SK-MEL-5 (cell line): ENCODE data around the gene TRIM71. TPM values are rescaled to one million over a fixed set of nuclear protein-coding genes. Genes with fewer than 3 reads are reported as not detected.

Experiments used
- DNase-seq: peaks from one replicate; pipeline ENCODE4 v3.0.0-alpha.2; 2016; ENCODE audit warnings: low read depth, low spot score
- in situ Hi-C: cut with HindIII; loops from 2 replicates; pipeline ENCODE4 v1.10.0; 2016; ENCODE audit warnings: low sequenced_read_pairs, high pct_unique_total_duplicates, low pct_unique_long_range_greater_than_20kb
- total RNA-seq: library from RNA; depleted of rRNA; stranded (reverse); fragments of >200 nt; shearing (Covaris generic); gene quantifications from 2 replicates; pipeline ENCODE4 v1.2.3, GENCODE V29; 2014

Gene TRIM71
- total RNA-seq, 1 experiment from 2014 or later: 0.03 TPM

GRCh38 chr3:32872487-32873382 lies 54.9 kb downstream of the TRIM71 start:
- in situ Hi-C loops: no loop called here
- no peak for DNase-seq

GRCh38 chr3:32873531-32874130 lies 55.8 kb downstream of the TRIM71 start:
- no peak for DNase-seq
- in situ Hi-C loops: no loop called here

GRCh38 chr3:32876920-32877319 lies 59.1 kb downstream of the TRIM71 start:
- no peak for DNase-seq
- in situ Hi-C loops: no loop called here

GRCh38 chr3:32877598-32877997 lies 59.8 kb downstream of the TRIM71 start:
- no peak for DNase-seq
- in situ Hi-C loops: no loop called here

- in situ Hi-C loops: no loop called here
- no peak for DNase-seq
Measured at GRCh38 chr3:32880225-32880624, 62.4 kb downstream of the TRIM71 start.

GRCh38 chr3:32881624-32882023 lies 63.8 kb downstream of the TRIM71 start:
- in situ Hi-C loops: no loop called here

GRCh38 chr3:32882189-32882588 lies 64.4 kb downstream of the TRIM71 start:
- in situ Hi-C loops: no loop called here
- DNase-seq: no peak

More at GRCh38 chr3:32881624-32882023, 63.8 kb downstream of the TRIM71 start:
- no peak for DNase-seq

GRCh38 chr3:32882603-32883025 lies 64.8 kb downstream of the TRIM71 start:
- in situ Hi-C loops: no loop called here
- no peak for DNase-seq

- no peak for DNase-seq
- in situ Hi-C loops: no loop called here
Measured at GRCh38 chr3:32883817-32884216, 66.0 kb downstream of the TRIM71 start.

GRCh38 chr3:32884591-32884990 lies 66.8 kb downstream of the TRIM71 start:
- in situ Hi-C loops: no loop called here
- no peak for DNase-seq

GRCh38 chr3:32885283-32885901 lies 67.6 kb downstream of the TRIM71 start:
- DNase-seq: no peak
- in situ Hi-C loops: no loop called here

GRCh38 chr3:32886296-32886695 lies 68.5 kb downstream of the TRIM71 start:
- in situ Hi-C loops: no loop called here
- no peak for DNase-seq

- in situ Hi-C loops: no loop called here
- DNase-seq: peak; percentile 23
Measured at GRCh38 chr3:32886911-32887310, 69.1 kb downstream of the TRIM71 start.

- DNase-seq: no peak
- in situ Hi-C loops: no loop called here
Measured at GRCh38 chr3:32888739-32889138, 70.9 kb downstream of the TRIM71 start.

GRCh38 chr3:32890420-32891276 lies 72.9 kb downstream of the TRIM71 start:
- in situ Hi-C loops: no loop called here
- no peak for DNase-seq

- in situ Hi-C loops: no loop called here
- no peak for DNase-seq
Measured at GRCh38 chr3:32891365-32891764, 73.6 kb downstream of the TRIM71 start.

GRCh38 chr3:32892625-32893598 lies 75.1 kb downstream of the TRIM71 start:
- in situ Hi-C loops: no loop called here
- no peak for DNase-seq
